Endothelial cell of umbilical vein (primary cell): ENCODE data around the gene TXNRD2. TPM values are rescaled to one million over a fixed set of nuclear protein-coding genes. Genes with fewer than 3 reads are reported as not detected.
A peak's percentile ranks its signal among the peaks of the same experiment; 100 is the strongest.

Experiments used
- BruUV-seq: library from RNA; stranded (reverse); fragments of 400-500 nt; replicated peaks from 2 replicates; lab custom pipeline; 2021; lab: Mats Ljungman, UMichigan
- CTCF ChIA-PET: fragments of 300-600, 350-600 bp; sonication (Branson Sonifier 250); formaldehyde crosslinking; loops from one replicate; lab custom pipeline; 2021; ENCODE audit warnings: antibody characterized with exemption, inconsistent platforms; lab: Charles Lee
- POLR2A ChIA-PET: fragments of 300-600, 350-600 bp; sonication (Branson Sonifier 250); formaldehyde crosslinking; loops from one replicate; lab custom pipeline; 2021; ENCODE audit warnings: antibody characterized with exemption, inconsistent platforms; lab: Charles Lee
- DNase-seq: peaks from one replicate; pipeline ENCODE4 v3.0.0-alpha.2; 2011; ENCODE audit warnings: low read depth, low spot score
- FAIRE-seq: peaks from 2 replicates; lab custom pipeline; 2011; peaks lifted over from hg19 to GRCh38; lab: Jason Lieb, UNC
- H2AFZ ChIP-seq: 2 replicates; pipeline ENCODE4 v1.6.0; 2012; ENCODE audit warnings: low read depth, low read length, control low read depth, inconsistent platforms
- H3K27ac ChIP-seq: 2 replicates; pipeline ENCODE4 v1.5.1; 2011; ENCODE audit warnings: low read depth, mild to moderate bottlenecking, control low read depth, low read length, moderate library complexity; ENCODE audit not compliant: insufficient read depth
- H3K27me3 ChIP-seq, 2 experiments: 2 replicates each; pipeline versions ENCODE4 v1.6.0 to v1.6.1; 2011; ENCODE audit warnings: low read length in 2 of 2, mixed read lengths in 1 of 2; ENCODE audit not compliant: control insufficient read depth in 2 of 2, insufficient read depth in 2 of 2
- H3K36me3 ChIP-seq, 2 experiments: 2 replicates in 1 of 2; 3 replicates in 1 of 2; pipeline ENCODE4 v1.5.1; 2011; ENCODE audit warnings: low read length in 2 of 2, mild to moderate bottlenecking in 1 of 2, moderate library complexity in 1 of 2; ENCODE audit not compliant: control insufficient read depth in 2 of 2, insufficient read depth in 2 of 2; ENCODE audit errors: extremely low read depth in 1 of 2
- H3K4me1 ChIP-seq: 3 replicates; pipeline ENCODE4 v1.5.1; 2011; ENCODE audit warnings: mild to moderate bottlenecking, low read length; ENCODE audit not compliant: control insufficient read depth, insufficient read depth; ENCODE audit errors: extremely low read depth
- H3K4me2 ChIP-seq: 2 replicates; pipeline ENCODE4 v1.6.1; 2011; ENCODE audit warnings: low read length, control low read depth, mixed read lengths; ENCODE audit not compliant: insufficient read depth
- H3K4me3 ChIP-seq, 3 experiments: fragments of 200-600 bp in 1 of 3; sonication (generic), shearing (Covaris generic) in 1 of 3; replicated peaks in 1 of 3; 2 replicates each; pipeline ENCODE4 v1.5.1; 2011 to 2016; ENCODE audit warnings: control low read depth in 3 of 3, low read length in 3 of 3, mild to moderate bottlenecking in 2 of 3, inconsistent platforms in 1 of 3, low read depth in 1 of 3, moderate library complexity in 1 of 3; ENCODE audit not compliant: insufficient read depth in 1 of 3
- H3K79me2 ChIP-seq: 2 replicates; pipeline ENCODE4 v1.6.0; 2012; ENCODE audit warnings: low read length, inconsistent platforms; ENCODE audit not compliant: control insufficient read depth, insufficient read depth
- H3K9ac ChIP-seq: replicated peaks from 2 replicates; pipeline ENCODE3; 2011; ENCODE audit warnings: low read length, control low read depth; ENCODE audit not compliant: insufficient read depth; ENCODE audit errors: extremely low read depth
- H3K9me1 ChIP-seq: replicated peaks from 3 replicates; pipeline ENCODE4 v1.6.0; 2011; ENCODE audit warnings: mild to moderate bottlenecking, low read length; ENCODE audit not compliant: control insufficient read depth, insufficient read depth; ENCODE audit errors: extremely low read depth
- H3K9me3 ChIP-seq: replicated peaks from 2 replicates; pipeline ENCODE4 v1.5.1; 2012; ENCODE audit warnings: low read length, inconsistent platforms; ENCODE audit not compliant: control insufficient read depth, insufficient read depth
- H4K20me1 ChIP-seq: replicated peaks from 2 replicates; pipeline ENCODE3; 2011; ENCODE audit warnings: mild to moderate bottlenecking, low read length; ENCODE audit not compliant: control insufficient read depth, insufficient read depth; ENCODE audit errors: extremely low read depth
- EZH2 ChIP-seq: IDR thresholded peaks from 2 replicates; pipeline ENCODE4 v1.6.1; 2012; ENCODE audit warnings: borderline replicate concordance, low read depth, mild to moderate bottlenecking, moderate library complexity, low read length, inconsistent platforms; ENCODE audit not compliant: severe bottlenecking
- FOS ChIP-seq: IDR thresholded peaks from 2 replicates; pipeline ENCODE4 v1.6.1; 2011; ENCODE audit warnings: mild to moderate bottlenecking, low read length, moderate library complexity, borderline replicate concordance; ENCODE audit not compliant: insufficient read depth
- GATA2 ChIP-seq: IDR thresholded peaks from 2 replicates; pipeline ENCODE4 v1.7.0; 2011; ENCODE audit warnings: low read depth, mild to moderate bottlenecking, moderate library complexity, mixed read lengths, low read length; ENCODE audit not compliant: insufficient read length, insufficient read depth
- JUN ChIP-seq: IDR thresholded peaks from 2 replicates; pipeline ENCODE4 v1.6.1; 2011; ENCODE audit warnings: borderline replicate concordance, low read depth; ENCODE audit not compliant: insufficient read length, insufficient read depth
- MYC ChIP-seq: IDR thresholded peaks from one replicate; pipeline ENCODE4 v1.6.1; 2011; ENCODE audit warnings: mild to moderate bottlenecking, low read depth, low read length
- POLR2A ChIP-seq: IDR thresholded peaks from 2 replicates; pipeline ENCODE4 v1.6.1; 2012; ENCODE audit warnings: low read depth, mild to moderate bottlenecking, control low read depth, low read length
- POLR2AphosphoS5 ChIP-seq: IDR thresholded peaks from 2 replicates; pipeline ENCODE4 v1.6.1; 2012; ENCODE audit warnings: low read depth, mild to moderate bottlenecking, control low read depth, low read length, moderate library complexity; ENCODE audit not compliant: insufficient read depth
- dilution Hi-C: fragments of 300-500 bp; cut with MboI; formaldehyde crosslinking; loops from one replicate; pipeline ENCODE4 v1.15.0; 2019; ENCODE audit warnings: low sequenced_read_pairs; ENCODE audit not compliant: extremely low pct_ligation_motif_present
- intact Hi-C: fragments of 100-400 bp; cut with micrococcal nuclease; formaldehyde crosslinking; loops from one replicate; pipeline ENCODE4 v1.10.0; 2022
- polyA plus RNA-seq, 4 experiments: library from polyadenylated mRNA; depleted of rRNA in 3 of 4; stranded (reverse) in 3 of 4; unstranded in 1 of 4; fragments of >200 nt; gene quantifications; 2 replicates each; pipeline versions ENCODE4 v1.2.1 to v1.2.3, GENCODE V29; 2011 to 2012; ENCODE audit warnings: missing spikeins in 1 of 4
- total RNA-seq: library from RNA; stranded (reverse); gene quantifications from 2 replicates; pipeline ENCODE4 v1.2.3, GENCODE V29; 2021
- TF ChIP-seq, protein P1 (sequence below): IDR thresholded peaks from 2 replicates; pipeline ENCODE4 v1.6.1; 2011; ENCODE audit not compliant: insufficient read depth, insufficient read length

The TXNRD2 gene
- total and polyA plus RNA-seq, 2 donors (not counting 3 experiments of a cell fraction or from before 2014, with no cell fraction given): 211 to 440 TPM

DNA sequence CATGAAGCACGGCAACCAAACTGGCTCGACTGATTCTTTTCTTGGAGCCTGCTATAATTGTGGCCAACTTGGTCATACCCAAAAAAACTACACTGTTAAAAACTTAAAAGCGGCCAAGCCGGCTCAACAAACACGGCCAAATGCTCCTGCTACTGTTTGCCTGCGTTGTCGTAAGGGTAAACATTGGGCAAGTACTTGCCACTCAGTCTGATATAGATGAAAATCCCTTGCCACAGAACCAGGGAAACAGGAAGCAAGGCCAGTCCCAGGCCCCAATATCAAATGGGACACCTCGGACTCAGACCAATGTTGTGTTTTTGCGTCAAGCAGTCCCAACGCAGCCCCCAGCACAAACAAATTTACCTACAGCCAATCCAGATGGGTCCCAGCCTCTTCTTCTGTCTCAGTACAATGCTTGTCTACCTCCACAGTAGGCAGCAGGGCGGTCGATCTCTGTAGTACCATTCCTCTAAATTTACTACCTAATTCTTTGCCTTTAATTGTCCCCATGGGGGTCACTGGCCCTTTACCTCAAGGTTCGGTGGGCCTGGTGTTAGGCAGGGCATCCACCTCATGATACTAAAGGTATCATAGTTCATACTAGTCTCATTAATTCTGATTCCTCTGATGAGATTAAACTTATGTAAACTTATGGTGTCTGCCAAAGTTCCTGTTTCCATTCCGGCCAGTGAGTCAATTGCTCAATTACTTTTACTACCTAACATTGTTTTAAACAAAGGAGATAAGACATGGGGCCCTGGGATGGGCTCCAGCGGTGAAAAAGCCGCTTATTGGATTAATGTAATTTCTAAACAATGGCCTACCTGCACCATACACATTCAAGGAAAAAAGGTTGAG, 3.8 kb downstream of the TXNRD2 start:
- POLR2A ChIA-PET: no interaction called here
- TF ChIP-seq, protein P1, sequence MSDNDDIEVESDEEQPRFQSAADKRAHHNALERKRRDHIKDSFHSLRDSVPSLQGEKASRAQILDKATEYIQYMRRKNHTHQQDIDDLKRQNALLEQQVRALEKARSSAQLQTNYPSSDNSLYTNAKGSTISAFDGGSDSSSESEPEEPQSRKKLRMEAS: no peak
- TF ChIP-seq GATA2: peak; percentile 6
- TF ChIP-seq POLR2AphosphoS5: no peak
- Histone ChIP-seq H3K4me1 (peaks cover 29% of the 10 kb centered on the region), H3K9me1 (no peaks in the 10 kb centered on the region), H3K4me2 (no peak overlapping the region), H2AFZ (no peak overlapping the region), H3K9ac (no peak overlapping the region), H3K9me3 (no peaks in the 10 kb centered on the region), H3K79me2 (peaks cover 26% of the 10 kb centered on the region), H3K27ac (no peak overlapping the region), H3K4me3 (no peak overlapping the region), H3K36me3 (no peaks in the 10 kb centered on the region), H4K20me1 (no peaks in the 10 kb centered on the region), H3K27me3 (no peaks in the 10 kb centered on the region)
- CTCF ChIA-PET: interaction anchor here (0.6 to 2.3 kb wide), 4 partner anchors 10 to 28 kb away, joined by 3 to 6 read pairs (median 4); no protein-coding TSS in a partner anchor
- DNase-seq (peak; percentile 41), FAIRE-seq (no peak)
- no TSS peak for BruUV-seq
- intact Hi-C loops (no loop called here), dilution Hi-C loops (no loop called here)

- Histone ChIP-seq H3K9me3 (no peaks in the 10 kb centered on the region), H3K4me2 (no peak overlapping the region), H3K27ac (no peak overlapping the region), H2AFZ (no peak overlapping the region), H3K4me3 (no peak overlapping the region), H3K79me2 (peaks cover 14% of the 10 kb centered on the region), H3K9me1 (no peaks in the 10 kb centered on the region), H3K36me3 (no peaks in the 10 kb centered on the region), H3K4me1 (peaks cover 20% of the 10 kb centered on the region), H4K20me1 (no peaks in the 10 kb centered on the region), H3K27me3 (no peaks in the 10 kb centered on the region), H3K9ac (no peak overlapping the region)
- ChIA-PET POLR2A (no interaction called here), CTCF (interaction anchor here (1.6 kb wide), 1 partner anchor 17 kb away, joined by 4 read pairs; no protein-coding TSS in a partner anchor)
- DNase-seq (no peak), FAIRE-seq (no peak)
- no TSS peak for BruUV-seq
- no peak for TF ChIP-seq FOS
- TF ChIP-seq EZH2: no peak
- TF ChIP-seq, protein P1: no peak
- no peak for TF ChIP-seq MYC
- no peak for TF ChIP-seq JUN
- TF ChIP-seq GATA2: no peak
- no peak for TF ChIP-seq POLR2AphosphoS5
- no peak for TF ChIP-seq POLR2A
- dilution Hi-C loops: no loop called here
- intact Hi-C loops: no loop called here
Observed at GRCh38 chr22:19936513-19936912, 5.1 kb downstream of the TXNRD2 start.
